ENCODE measurements around the gene NEMP1.

The NEMP1 gene

GRCh38 chr12:57005980-57006808 lies 72.4 kb downstream of the NEMP1 start, which contains the start of gene ZBTB39:
Gene ZBTB39, minus strand, starts transcription at chr12:57006546. Its CDS starts 1,629 bp downstream, at chr12:57004917.
- H3K27me3 ChIP-seq (ENCODE audit: insufficient read depth, poor library complexity, severe bottlenecking) = no peaks in the 10 kb centered on the region
- peak in 1 of 2 experiments; percentile 48 for DNase-seq (ENCODE audit: low read depth in 1 of 2, low spot score in 1 of 2)
- H3K4me3 ChIP-seq (replicated peaks; ENCODE audit: insufficient read depth, low read length) = peak within 1 kb of the TSS; percentile 85
- H3K27ac ChIP-seq (replicated peaks) = peak within 1 kb of the TSS; percentile 66
- TF ChIP-seq REST (IDR thresholded peaks at IDR 0.05; ENCODE audit: insufficient replicate concordance, low read depth) (peak; percentile 24), CTCF (IDR thresholded peaks at IDR 0.05; ENCODE audit: insufficient read depth, low read length) (no peak), SPI1 (IDR thresholded peaks at IDR 0.05; ENCODE audit: borderline replicate concordance, low read depth) (no peak), GABPA (IDR thresholded peaks at IDR 0.05; ENCODE audit: low read depth) (no peak)

Measured in HL-60 (cell line).